Glutamatergic neuron (in vitro differentiated cells): ENCODE results near the gene NNMT. TPM values are rescaled to one million over a fixed set of nuclear protein-coding genes. Genes with fewer than 3 reads are reported as not detected.

ENCODE experiments used
- DNase-seq: peaks from one replicate; pipeline ENCODE4 v3.0.0; 2022
- H3K27ac Mint-ChIP-seq: one replicate; pipeline ENCODE4 v1.8.0; 2020; ENCODE audit warnings: mild to moderate bottlenecking, mixed read lengths, inconsistent platforms; ENCODE audit not compliant: unreplicated experiment
- H3K27me3 Mint-ChIP-seq: one replicate; pipeline ENCODE4 v1.8.0; 2020; ENCODE audit warnings: mild to moderate bottlenecking, moderate library complexity, mixed read lengths, inconsistent platforms; ENCODE audit not compliant: unreplicated experiment
- H3K36me3 Mint-ChIP-seq: one replicate; pipeline ENCODE4 v1.8.0; 2020; ENCODE audit warnings: mild to moderate bottlenecking, mixed read lengths, inconsistent platforms; ENCODE audit not compliant: unreplicated experiment
- H3K4me1 Mint-ChIP-seq: one replicate; pipeline ENCODE4 v1.8.0; 2020; ENCODE audit warnings: mild to moderate bottlenecking, low read depth, mixed read lengths, inconsistent platforms; ENCODE audit not compliant: unreplicated experiment
- H3K4me3 Mint-ChIP-seq: one replicate; pipeline ENCODE4 v1.8.0; 2020; ENCODE audit warnings: mild to moderate bottlenecking, mixed read lengths, inconsistent platforms; ENCODE audit not compliant: unreplicated experiment
- H3K9me3 Mint-ChIP-seq: one replicate; pipeline ENCODE4 v1.8.0; 2020; ENCODE audit warnings: mild to moderate bottlenecking, moderate library complexity, mixed read lengths, inconsistent platforms; ENCODE audit not compliant: unreplicated experiment
- total RNA-seq: library from RNA; stranded (reverse); fragmentation: NEBNext Ultra II Directional; extraction: Animal tissue kit (Norgen Biotek cat#: 25700); gene quantifications from one replicate; pipeline ENCODE4 v1.2.1, GENCODE V29; 2021; ENCODE audit not compliant: unreplicated experiment
- TF ChIP-seq, protein P1 (sequence below): fragments of 200-600 bp; sonication (generic); IDR thresholded peaks from one replicate; pipeline ENCODE4 v1.5.0; 2021; ENCODE audit not compliant: partially characterized antibody, unreplicated experiment

NNMT gene
- total RNA-seq, 1 donor from 2014 or later = 3.4 TPM

DNA sequence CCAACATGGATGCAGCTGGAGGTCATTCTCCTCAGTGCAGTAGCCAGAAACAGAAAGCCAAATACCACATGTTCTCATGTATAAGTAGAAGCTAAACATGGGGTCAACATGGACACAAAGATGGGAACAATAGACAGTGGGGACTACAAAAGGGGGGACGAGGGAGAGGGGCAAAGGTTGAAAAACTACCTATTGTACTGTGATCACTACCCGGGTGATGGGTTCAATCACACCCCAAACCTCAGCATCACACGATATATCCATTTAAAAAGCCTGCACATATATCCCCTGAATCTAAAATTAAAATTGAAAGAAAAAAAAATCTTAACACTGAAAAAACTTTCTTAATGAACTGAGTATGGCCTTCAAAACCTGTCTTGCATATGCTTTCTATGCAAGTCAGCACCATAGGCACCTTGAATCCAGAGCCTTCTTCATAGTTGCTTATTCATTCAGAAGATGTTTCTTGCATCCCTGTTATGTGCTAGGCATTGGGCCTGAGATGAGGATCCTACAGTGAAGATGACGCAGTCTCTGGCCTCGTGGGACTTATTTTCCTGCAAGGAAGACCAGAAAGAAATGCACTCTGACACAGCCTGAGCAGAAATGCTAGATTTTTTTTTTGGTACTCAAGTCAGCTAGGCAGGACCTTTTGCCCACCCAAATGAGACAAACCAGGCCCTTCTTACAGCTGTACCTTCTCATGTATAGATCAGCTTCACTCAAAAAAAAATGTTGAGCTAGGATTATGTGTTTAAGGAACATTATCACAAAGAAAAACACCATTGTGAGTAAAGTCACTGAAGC is 21.0 kb downstream of the NNMT start:
- TF ChIP-seq, protein P1, sequence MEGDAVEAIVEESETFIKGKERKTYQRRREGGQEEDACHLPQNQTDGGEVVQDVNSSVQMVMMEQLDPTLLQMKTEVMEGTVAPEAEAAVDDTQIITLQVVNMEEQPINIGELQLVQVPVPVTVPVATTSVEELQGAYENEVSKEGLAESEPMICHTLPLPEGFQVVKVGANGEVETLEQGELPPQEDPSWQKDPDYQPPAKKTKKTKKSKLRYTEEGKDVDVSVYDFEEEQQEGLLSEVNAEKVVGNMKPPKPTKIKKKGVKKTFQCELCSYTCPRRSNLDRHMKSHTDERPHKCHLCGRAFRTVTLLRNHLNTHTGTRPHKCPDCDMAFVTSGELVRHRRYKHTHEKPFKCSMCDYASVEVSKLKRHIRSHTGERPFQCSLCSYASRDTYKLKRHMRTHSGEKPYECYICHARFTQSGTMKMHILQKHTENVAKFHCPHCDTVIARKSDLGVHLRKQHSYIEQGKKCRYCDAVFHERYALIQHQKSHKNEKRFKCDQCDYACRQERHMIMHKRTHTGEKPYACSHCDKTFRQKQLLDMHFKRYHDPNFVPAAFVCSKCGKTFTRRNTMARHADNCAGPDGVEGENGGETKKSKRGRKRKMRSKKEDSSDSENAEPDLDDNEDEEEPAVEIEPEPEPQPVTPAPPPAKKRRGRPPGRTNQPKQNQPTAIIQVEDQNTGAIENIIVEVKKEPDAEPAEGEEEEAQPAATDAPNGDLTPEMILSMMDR = no peak
- H3K27me3 Mint-ChIP-seq = no peaks in the 10 kb centered on the region
- H3K27ac Mint-ChIP-seq = no peak overlapping the region
- H3K36me3 Mint-ChIP-seq = no peaks in the 10 kb centered on the region
- H3K4me1 Mint-ChIP-seq = peaks cover 3% of the 10 kb centered on the region
- H3K9me3 Mint-ChIP-seq = no peaks in the 10 kb centered on the region
- no peak overlapping the region for H3K4me3 Mint-ChIP-seq
- DNase-seq = no peak

DNA sequence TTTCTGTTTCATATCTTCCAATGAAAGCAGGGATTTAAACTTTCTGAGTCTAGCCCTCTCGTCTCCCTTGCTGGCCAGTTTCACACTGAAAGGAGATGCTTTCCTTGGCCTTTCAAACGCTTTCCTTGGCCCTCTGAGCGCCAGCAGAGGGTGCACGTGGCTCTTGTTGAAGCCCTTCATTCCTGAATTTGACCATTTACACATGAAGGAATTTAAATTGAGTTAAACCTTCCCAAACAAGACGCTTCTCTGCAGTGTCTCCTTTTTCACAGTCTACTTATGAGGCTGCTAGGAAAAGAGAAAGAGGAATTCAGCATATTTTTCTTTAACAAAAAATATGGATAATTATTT is 21.6 kb downstream of the NNMT start:
- Mint-ChIP-seq H3K27me3 (no peaks in the 10 kb centered on the region), H3K9me3 (no peaks in the 10 kb centered on the region), H3K4me3 (no peak overlapping the region), H3K4me1 (peaks cover 2% of the 10 kb centered on the region), H3K36me3 (no peaks in the 10 kb centered on the region), H3K27ac (no peak overlapping the region)
- TF ChIP-seq, protein P1 = no peak
- peak; percentile 43 for DNase-seq

DNA sequence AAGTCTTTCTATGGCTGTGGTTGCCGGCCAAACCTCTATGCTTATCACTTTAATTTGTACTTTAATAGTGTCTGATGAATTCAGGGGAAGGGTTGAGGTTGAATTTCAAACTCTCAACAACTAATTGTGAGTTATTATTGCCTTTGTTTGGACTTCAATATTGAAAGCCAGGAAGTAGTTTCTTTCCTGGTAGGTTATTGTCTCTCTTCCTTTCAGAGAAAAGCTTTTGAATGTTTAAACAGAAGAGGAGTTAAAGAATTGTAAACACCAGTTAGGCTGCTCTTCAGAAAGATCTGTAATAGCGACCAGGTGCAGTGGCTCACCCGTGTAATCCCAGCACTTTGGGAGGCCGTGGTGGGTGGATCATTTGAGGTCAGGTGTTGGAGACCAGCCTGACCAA is 22.2 kb downstream of the NNMT start:
- no peaks in the 10 kb centered on the region for H3K27me3 Mint-ChIP-seq
- H3K27ac Mint-ChIP-seq = no peak overlapping the region
- no peak overlapping the region for H3K4me3 Mint-ChIP-seq
- no peaks in the 10 kb centered on the region for H3K9me3 Mint-ChIP-seq
- DNase-seq = no peak
- H3K36me3 Mint-ChIP-seq = peaks cover 5% of the 10 kb centered on the region
- TF ChIP-seq, protein P1 = no peak
- H3K4me1 Mint-ChIP-seq = no peaks in the 10 kb centered on the region

DNA sequence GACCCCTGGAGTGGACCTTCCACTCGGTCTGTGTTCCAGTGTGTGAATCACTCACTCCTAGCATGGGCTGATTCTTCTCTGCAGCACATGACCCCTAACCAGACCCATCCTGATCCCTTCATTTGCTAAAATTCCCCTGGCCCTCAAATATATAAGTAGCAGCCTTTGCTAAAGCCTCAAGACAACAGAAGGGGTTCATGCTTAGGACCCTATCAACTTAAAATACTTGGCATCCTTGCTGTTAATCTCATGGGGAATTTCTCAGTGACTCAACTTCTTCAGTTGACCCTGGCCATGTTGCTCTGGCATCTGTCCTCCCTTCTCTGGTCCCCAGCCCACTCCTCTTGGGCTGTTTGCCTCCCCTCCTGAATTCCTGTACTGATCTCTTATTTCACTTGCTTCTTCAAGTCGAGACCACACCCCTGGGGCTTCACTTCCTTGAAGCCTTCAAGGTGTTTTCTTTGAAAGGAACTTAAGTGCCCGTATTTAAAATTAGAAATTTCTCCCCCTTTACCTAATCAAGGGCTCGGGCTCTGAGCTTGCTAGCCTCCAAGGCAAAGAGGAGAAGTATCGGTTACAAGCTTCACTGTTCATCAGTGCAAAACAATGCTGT is 23.6 kb downstream of the NNMT start:
- Mint-ChIP-seq H3K9me3 (peaks cover 3% of the 10 kb centered on the region), H3K27me3 (no peaks in the 10 kb centered on the region), H3K27ac (no peak overlapping the region), H3K4me3 (no peak overlapping the region), H3K36me3 (peaks cover 5% of the 10 kb centered on the region), H3K4me1 (no peaks in the 10 kb centered on the region)
- no peak for DNase-seq
- TF ChIP-seq, protein P1 = no peak

DNA sequence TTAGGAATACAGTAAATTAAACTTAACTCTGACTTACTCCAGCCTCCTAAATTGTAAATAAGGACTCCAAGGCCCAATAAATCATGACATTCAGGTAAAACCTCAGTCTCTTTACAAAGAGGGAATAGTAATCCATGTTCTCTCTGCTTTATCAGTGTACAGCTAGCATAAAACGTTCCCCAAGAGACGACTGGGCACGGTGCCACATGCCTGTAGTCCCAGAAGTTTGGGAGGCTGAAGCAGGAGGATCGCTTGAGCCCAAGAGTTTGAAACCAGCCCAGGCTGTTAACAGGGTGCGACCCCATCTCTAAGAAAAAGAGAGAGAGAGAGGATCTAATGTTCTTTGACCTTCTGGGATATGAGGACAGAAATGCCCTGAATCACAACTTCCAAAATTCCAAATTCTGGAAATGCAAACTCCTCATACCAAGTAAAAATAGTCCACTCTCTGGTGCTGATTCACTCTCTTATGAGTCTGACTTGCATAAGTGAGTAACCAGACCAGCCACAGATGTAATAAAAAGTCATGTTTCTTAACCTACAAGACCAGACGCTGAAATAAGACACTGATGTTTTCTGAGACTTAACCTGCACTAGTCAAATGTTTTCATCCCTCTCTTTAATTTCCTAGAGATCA is 25.5 kb downstream of the NNMT start:
- Mint-ChIP-seq H3K4me1 (no peaks in the 10 kb centered on the region), H3K36me3 (peaks cover 8% of the 10 kb centered on the region), H3K27ac (no peak overlapping the region), H3K27me3 (no peaks in the 10 kb centered on the region), H3K9me3 (peaks cover 3% of the 10 kb centered on the region), H3K4me3 (no peak overlapping the region)
- DNase-seq = no peak
- TF ChIP-seq, protein P1 = no peak
